Measurements from ENCODE around the gene SLC1A2. TPM values are rescaled to one million over a fixed set of nuclear protein-coding genes. Genes with fewer than 3 reads are reported as not detected.

Gene SLC1A2
- total and polyA plus RNA-seq, 2 experiments from 2014 or later: 0.70 to 2.8 TPM

DNA sequence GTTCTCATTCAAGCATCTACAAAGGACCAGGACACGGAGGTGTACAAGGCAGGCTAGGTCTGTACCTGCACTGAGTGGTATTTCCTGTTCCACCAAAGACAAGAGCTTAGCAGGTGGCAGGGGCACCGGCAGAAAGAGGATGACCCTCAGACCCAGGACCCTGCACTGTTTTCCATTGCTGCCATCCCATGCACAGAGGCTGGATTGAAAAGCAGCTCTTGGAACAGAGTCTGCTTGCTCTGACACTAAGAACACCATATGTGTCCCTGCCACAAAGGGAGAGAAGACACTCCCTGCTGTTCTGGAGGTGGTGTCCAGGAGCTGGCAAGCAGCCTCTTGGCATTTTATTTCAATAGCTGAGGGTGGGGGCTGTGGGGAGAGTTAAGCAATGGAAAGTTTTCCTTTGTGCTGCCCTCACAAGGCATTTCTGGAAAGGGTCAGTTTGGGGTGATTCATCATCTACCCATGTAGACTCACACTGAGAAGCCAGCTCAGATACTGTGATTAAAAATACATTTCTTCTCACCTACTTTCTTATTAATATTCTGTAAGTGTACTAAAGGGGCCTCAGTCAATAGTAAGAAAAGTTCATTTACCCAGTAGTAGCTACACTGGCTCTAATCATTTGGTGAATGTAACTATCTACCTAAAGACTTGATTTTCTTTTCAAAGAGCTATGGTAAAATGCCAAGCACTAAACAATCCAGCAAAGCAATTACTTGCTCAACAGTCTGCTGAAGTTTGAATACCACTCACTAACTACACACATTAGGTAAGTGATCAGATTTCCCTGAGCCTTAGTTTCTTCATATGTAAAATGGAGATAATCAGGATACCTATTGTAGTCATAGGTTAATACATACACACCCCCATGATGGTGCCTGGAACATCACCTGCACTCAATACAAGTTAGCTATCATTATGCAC is 55.2 kb downstream of the SLC1A2 start:
- TF ChIP-seq, protein P1, sequence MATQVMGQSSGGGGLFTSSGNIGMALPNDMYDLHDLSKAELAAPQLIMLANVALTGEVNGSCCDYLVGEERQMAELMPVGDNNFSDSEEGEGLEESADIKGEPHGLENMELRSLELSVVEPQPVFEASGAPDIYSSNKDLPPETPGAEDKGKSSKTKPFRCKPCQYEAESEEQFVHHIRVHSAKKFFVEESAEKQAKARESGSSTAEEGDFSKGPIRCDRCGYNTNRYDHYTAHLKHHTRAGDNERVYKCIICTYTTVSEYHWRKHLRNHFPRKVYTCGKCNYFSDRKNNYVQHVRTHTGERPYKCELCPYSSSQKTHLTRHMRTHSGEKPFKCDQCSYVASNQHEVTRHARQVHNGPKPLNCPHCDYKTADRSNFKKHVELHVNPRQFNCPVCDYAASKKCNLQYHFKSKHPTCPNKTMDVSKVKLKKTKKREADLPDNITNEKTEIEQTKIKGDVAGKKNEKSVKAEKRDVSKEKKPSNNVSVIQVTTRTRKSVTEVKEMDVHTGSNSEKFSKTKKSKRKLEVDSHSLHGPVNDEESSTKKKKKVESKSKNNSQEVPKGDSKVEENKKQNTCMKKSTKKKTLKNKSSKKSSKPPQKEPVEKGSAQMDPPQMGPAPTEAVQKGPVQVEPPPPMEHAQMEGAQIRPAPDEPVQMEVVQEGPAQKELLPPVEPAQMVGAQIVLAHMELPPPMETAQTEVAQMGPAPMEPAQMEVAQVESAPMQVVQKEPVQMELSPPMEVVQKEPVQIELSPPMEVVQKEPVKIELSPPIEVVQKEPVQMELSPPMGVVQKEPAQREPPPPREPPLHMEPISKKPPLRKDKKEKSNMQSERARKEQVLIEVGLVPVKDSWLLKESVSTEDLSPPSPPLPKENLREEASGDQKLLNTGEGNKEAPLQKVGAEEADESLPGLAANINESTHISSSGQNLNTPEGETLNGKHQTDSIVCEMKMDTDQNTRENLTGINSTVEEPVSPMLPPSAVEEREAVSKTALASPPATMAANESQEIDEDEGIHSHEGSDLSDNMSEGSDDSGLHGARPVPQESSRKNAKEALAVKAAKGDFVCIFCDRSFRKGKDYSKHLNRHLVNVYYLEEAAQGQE (IDR thresholded peaks at IDR 0.05; ENCODE audit: unreplicated experiment): no peak
- TF ChIP-seq EZH2phosphoT487 (IDR thresholded peaks at IDR 0.05; ENCODE audit: unreplicated experiment) (no peak), ZNF114 (CRISPR knock-in tag; IDR thresholded peaks at IDR 0.05) (no peak), ZNF331 (CRISPR knock-in tag; IDR thresholded peaks at IDR 0.05; ENCODE audit: low read depth) (no peak), EZH2 (IDR thresholded peaks at IDR 0.05; ENCODE audit: low read depth, unreplicated experiment) (no peak), NANOG (IDR thresholded peaks at IDR 0.05; ENCODE audit: borderline replicate concordance) (no peak), STAT1 (IDR thresholded peaks at IDR 0.05; ENCODE audit: unreplicated experiment) (no peak), JUNB (IDR thresholded peaks at IDR 0.05; ENCODE audit: unreplicated experiment) (no peak), CREB1 (CRISPR knock-in tag; IDR thresholded peaks at IDR 0.05; ENCODE audit: low read depth) (no peak)
- TF ChIP-seq, protein P2, sequence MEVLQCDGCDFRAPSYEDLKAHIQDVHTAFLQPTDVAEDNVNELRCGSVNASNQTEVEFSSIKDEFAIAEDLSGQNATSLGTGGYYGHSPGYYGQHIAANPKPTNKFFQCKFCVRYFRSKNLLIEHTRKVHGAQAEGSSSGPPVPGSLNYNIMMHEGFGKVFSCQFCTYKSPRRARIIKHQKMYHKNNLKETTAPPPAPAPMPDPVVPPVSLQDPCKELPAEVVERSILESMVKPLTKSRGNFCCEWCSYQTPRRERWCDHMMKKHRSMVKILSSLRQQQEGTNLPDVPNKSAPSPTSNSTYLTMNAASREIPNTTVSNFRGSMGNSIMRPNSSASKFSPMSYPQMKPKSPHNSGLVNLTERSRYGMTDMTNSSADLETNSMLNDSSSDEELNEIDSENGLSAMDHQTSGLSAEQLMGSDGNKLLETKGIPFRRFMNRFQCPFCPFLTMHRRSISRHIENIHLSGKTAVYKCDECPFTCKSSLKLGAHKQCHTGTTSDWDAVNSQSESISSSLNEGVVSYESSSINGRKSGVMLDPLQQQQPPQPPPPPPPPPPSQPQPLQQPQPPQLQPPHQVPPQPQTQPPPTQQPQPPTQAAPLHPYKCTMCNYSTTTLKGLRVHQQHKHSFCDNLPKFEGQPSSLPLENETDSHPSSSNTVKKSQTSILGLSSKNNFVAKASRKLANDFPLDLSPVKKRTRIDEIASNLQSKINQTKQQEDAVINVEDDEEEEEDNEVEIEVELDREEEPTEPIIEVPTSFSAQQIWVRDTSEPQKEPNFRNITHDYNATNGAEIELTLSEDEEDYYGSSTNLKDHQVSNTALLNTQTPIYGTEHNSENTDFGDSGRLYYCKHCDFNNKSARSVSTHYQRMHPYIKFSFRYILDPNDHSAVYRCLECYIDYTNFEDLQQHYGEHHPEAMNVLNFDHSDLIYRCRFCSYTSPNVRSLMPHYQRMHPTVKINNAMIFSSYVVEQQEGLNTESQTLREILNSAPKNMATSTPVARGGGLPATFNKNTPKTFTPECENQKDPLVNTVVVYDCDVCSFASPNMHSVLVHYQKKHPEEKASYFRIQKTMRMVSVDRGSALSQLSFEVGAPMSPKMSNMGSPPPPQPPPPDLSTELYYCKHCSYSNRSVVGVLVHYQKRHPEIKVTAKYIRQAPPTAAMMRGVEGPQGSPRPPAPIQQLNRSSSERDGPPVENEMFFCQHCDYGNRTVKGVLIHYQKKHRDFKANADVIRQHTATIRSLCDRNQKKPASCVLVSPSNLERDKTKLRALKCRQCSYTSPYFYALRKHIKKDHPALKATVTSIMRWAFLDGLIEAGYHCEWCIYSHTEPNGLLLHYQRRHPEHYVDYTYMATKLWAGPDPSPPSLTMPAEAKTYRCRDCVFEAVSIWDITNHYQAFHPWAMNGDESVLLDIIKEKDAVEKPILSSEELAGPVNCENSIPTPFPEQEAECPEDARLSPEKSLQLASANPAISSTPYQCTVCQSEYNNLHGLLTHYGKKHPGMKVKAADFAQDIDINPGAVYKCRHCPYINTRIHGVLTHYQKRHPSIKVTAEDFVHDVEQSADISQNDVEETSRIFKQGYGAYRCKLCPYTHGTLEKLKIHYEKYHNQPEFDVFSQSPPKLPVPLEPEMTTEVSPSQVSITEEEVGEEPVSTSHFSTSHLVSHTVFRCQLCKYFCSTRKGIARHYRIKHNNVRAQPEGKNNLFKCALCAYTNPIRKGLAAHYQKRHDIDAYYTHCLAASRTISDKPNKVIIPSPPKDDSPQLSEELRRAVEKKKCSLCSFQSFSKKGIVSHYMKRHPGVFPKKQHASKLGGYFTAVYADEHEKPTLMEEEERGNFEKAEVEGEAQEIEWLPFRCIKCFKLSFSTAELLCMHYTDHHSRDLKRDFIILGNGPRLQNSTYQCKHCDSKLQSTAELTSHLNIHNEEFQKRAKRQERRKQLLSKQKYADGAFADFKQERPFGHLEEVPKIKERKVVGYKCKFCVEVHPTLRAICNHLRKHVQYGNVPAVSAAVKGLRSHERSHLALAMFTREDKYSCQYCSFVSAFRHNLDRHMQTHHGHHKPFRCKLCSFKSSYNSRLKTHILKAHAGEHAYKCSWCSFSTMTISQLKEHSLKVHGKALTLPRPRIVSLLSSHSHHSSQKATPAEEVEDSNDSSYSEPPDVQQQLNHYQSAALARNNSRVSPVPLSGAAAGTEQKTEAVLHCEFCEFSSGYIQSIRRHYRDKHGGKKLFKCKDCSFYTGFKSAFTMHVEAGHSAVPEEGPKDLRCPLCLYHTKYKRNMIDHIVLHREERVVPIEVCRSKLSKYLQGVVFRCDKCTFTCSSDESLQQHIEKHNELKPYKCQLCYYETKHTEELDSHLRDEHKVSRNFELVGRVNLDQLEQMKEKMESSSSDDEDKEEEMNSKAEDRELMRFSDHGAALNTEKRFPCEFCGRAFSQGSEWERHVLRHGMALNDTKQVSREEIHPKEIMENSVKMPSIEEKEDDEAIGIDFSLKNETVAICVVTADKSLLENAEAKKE (CRISPR knock-in tag; IDR thresholded peaks at IDR 0.05): no peak
- TF ChIP-seq, protein P3, sequence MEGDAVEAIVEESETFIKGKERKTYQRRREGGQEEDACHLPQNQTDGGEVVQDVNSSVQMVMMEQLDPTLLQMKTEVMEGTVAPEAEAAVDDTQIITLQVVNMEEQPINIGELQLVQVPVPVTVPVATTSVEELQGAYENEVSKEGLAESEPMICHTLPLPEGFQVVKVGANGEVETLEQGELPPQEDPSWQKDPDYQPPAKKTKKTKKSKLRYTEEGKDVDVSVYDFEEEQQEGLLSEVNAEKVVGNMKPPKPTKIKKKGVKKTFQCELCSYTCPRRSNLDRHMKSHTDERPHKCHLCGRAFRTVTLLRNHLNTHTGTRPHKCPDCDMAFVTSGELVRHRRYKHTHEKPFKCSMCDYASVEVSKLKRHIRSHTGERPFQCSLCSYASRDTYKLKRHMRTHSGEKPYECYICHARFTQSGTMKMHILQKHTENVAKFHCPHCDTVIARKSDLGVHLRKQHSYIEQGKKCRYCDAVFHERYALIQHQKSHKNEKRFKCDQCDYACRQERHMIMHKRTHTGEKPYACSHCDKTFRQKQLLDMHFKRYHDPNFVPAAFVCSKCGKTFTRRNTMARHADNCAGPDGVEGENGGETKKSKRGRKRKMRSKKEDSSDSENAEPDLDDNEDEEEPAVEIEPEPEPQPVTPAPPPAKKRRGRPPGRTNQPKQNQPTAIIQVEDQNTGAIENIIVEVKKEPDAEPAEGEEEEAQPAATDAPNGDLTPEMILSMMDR (conservative IDR thresholded peaks at IDR 0.05; ENCODE audit: low read depth in 2 of 2): no peak
- TF ChIP-seq, protein P4, sequence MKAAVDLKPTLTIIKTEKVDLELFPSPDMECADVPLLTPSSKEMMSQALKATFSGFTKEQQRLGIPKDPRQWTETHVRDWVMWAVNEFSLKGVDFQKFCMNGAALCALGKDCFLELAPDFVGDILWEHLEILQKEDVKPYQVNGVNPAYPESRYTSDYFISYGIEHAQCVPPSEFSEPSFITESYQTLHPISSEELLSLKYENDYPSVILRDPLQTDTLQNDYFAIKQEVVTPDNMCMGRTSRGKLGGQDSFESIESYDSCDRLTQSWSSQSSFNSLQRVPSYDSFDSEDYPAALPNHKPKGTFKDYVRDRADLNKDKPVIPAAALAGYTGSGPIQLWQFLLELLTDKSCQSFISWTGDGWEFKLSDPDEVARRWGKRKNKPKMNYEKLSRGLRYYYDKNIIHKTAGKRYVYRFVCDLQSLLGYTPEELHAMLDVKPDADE (IDR thresholded peaks at IDR 0.05): no peak
- Histone ChIP-seq H3K27ac (ENCODE audit: low read depth) (no peak overlapping the region), H3K79me2 (replicated peaks; ENCODE audit: insufficient read depth) (no peaks in the 10 kb centered on the region), H3K4me1 (ENCODE audit: insufficient read depth) (no peaks in the 10 kb centered on the region), H3F3A (replicated peaks; ENCODE audit: low read depth) (no peaks in the 10 kb centered on the region), H2AFZ (no peak overlapping the region), H3K9me2 (ENCODE audit: insufficient read depth) (0 out of 2 replicates have a peak, but pooled peaks cover 4% of the 10 kb centered on the region), H4K20me1 (replicated peaks; ENCODE audit: insufficient read depth) (no peaks in the 10 kb centered on the region), H3K27me3 (ENCODE audit: insufficient read depth) (no peaks in the 10 kb centered on the region), H3K4me2 (no peak overlapping the region), H3K4me3 (no peak overlapping the region), H3K36me3 (ENCODE audit: insufficient read depth) (no peaks in the 10 kb centered on the region)
- Mint-ChIP-seq H3K9me3 (no peaks in the 10 kb centered on the region; the same call in 2 of the 3 replicates), H3K27ac (no peak overlapping the region), H3K4me3 (no peak overlapping the region), H3K4me1 (no peaks in the 10 kb centered on the region; the same call in 2 of the 3 replicates), H3K27me3 (ENCODE audit: insufficient read depth, low read depth, poor library complexity) (no peaks in the 10 kb centered on the region), H3K36me3 (ENCODE audit: low read depth) (no peaks in the 10 kb centered on the region)
- ATAC-seq (no peak), DNase-seq (ENCODE audit: low spot score) (no peak)

All from GM23338 (cell line).